RWPE1 (cell line): ENCODE results near the gene OR2C1.
A peak's percentile ranks its signal among the peaks of the same experiment; 100 is the strongest.

Source experiments
- CTCF ChIA-PET: fragments of 350-600 bp; sonication (Branson Sonifier 250); formaldehyde crosslinking; extraction: SDS; loops from one replicate; lab custom pipeline; 2021; lab: Yijun Ruan, JAX
- POLR2A ChIA-PET: fragments of 400-600 bp; formaldehyde crosslinking; extraction: SDS; loops from one replicate; lab custom pipeline; 2020; ENCODE audit warnings: antibody characterized with exemption; ENCODE audit not compliant: low non-redundant PET; lab: Yijun Ruan, JAX
- DNase-seq: peaks from one replicate; pipeline ENCODE4 v3.0.0; 2012; ENCODE audit warnings: low spot score
- H3K27ac ChIP-seq: fragments of 450-650 bp; 2 replicates; pipeline ENCODE4 v1.5.1; 2017
- TF ChIP-seq, protein P1 (sequence below): fragments of 450-650 bp; conservative IDR thresholded peaks from 2 replicates; pipeline ENCODE4 v1.5.1; 2017; ENCODE audit warnings: low read depth, mild to moderate bottlenecking

Gene OR2C1

GRCh38 chr16:3375680-3376079 is 20.0 kb downstream of the OR2C1 start:
- ChIA-PET CTCF (no interaction called here), POLR2A (no interaction called here)
- H3K27ac ChIP-seq, result no peak overlapping the region
- DNase-seq, result no peak
- TF ChIP-seq, protein P1, sequence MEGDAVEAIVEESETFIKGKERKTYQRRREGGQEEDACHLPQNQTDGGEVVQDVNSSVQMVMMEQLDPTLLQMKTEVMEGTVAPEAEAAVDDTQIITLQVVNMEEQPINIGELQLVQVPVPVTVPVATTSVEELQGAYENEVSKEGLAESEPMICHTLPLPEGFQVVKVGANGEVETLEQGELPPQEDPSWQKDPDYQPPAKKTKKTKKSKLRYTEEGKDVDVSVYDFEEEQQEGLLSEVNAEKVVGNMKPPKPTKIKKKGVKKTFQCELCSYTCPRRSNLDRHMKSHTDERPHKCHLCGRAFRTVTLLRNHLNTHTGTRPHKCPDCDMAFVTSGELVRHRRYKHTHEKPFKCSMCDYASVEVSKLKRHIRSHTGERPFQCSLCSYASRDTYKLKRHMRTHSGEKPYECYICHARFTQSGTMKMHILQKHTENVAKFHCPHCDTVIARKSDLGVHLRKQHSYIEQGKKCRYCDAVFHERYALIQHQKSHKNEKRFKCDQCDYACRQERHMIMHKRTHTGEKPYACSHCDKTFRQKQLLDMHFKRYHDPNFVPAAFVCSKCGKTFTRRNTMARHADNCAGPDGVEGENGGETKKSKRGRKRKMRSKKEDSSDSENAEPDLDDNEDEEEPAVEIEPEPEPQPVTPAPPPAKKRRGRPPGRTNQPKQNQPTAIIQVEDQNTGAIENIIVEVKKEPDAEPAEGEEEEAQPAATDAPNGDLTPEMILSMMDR, result no peak

GRCh38 chr16:3377917-3378316 is 22.2 kb downstream of the OR2C1 start:
- TF ChIP-seq, protein P1, result no peak
- POLR2A ChIA-PET, result no interaction called here
- no peak for DNase-seq
- CTCF ChIA-PET, result no interaction called here
- no peak overlapping the region for H3K27ac ChIP-seq

- TF ChIP-seq, protein P1, result no peak
- ChIA-PET POLR2A (no interaction called here), CTCF (no interaction called here)
- no peak overlapping the region for H3K27ac ChIP-seq
- no peak for DNase-seq
Observed at GRCh38 chr16:3383045-3383448, 27.4 kb downstream of the OR2C1 start.

DNA sequence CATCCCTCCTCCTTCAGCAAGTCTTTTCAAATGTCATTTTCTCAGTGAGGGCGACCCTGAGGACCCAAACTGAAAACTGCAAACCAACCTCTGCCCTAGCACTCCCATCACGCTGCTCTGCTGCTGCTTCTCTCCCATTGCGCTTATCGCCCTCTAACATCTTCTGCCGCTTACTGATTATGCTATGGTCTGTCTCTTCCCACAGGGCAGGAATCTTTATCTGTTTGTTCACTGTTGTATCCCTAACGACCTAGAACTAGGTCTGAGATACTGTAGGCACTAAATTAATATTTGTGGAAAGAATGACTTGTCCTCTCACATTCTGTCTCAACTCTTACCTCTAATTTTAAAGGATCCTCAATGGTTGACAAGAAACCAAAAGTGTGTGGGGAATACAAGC is 32.6 kb downstream of the OR2C1 start:
- DNase-seq, result no peak
- POLR2A ChIA-PET, result no interaction called here
- CTCF ChIA-PET, result no interaction called here
- H3K27ac ChIP-seq, result no peak overlapping the region
- TF ChIP-seq, protein P1, result no peak

DNA sequence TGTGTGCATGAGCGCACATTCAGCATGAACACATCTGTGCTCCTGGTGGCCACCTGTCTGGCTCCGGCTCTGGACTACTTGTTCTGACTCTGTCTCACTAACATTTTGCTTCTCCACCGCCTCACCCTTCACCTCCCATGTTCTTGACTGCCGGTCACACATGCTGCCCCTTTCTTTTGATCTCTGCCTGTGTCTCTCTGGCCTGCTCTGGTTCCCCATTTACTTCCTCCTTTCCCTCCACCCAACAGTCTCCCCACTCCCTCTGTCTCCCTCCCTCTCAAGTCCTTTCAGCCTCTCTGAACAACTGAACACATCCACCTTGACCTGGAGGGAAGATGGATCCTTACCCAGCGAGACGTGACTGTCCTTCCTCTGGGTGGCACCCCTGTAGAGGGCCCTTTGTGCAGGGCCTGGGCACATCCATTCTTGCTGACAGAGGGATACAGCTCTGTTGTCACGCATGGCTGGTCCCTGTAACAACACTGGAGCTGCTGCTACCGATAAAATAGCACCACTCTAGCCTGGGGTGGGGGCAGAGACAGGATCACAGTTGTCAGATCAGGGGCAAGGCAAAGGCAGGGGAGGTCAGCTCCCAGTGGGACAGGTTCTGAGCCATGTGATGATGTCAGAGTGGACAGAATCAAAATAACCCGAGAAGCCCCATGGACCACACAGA is 34.1 kb downstream of the OR2C1 start:
- DNase-seq, result no peak
- no peak overlapping the region for H3K27ac ChIP-seq
- CTCF ChIA-PET, result interaction anchor here (0.6 kb wide), 1 partner anchor 13 kb away, joined by 3 read pairs; no protein-coding TSS in a partner anchor
- TF ChIP-seq, protein P1, result no peak
- POLR2A ChIA-PET, result no interaction called here

GRCh38 chr16:3400446-3400778 is 44.7 kb downstream of the OR2C1 start:
- TF ChIP-seq, protein P1, result no peak
- ChIA-PET CTCF (interaction anchor here (0.6 to 1.3 kb wide), 2 partner anchors 35 to 290 kb away, joined by 3 to 4 read pairs; no protein-coding TSS in a partner anchor), POLR2A (interaction anchor here (1.2 to 1.6 kb wide), 2 partner anchors 36 to 118 kb away, joined by 5 read pairs; partner anchors contain the start of gene ZNF263)
- peak overlapping the region; percentile 89 for H3K27ac ChIP-seq
- no peak for DNase-seq
